Activated effector memory CD4-positive, alpha-beta T cell treated with anti-CD3 and anti-CD28 coated beads, Interleukin-2, amount 50 U/mL, for 16 hours (primary cell): Measurements from ENCODE around the gene RTF1.
A peak's percentile ranks its signal among the peaks of the same experiment; 100 is the strongest.
"Not testable (repeated sequence)": the region's sequence is repeated elsewhere in the genome, so short reads cannot be mapped to it uniquely, and the experiment has no call there.

Experiments used
- DNase-seq: peaks from one replicate; pipeline ENCODE4 v3.0.0-alpha.2; 2020

Gene RTF1

GRCh38 chr15:41438206-41438605, 21.3 kb downstream of the RTF1 start:
- peak; percentile 53 for DNase-seq

DNA sequence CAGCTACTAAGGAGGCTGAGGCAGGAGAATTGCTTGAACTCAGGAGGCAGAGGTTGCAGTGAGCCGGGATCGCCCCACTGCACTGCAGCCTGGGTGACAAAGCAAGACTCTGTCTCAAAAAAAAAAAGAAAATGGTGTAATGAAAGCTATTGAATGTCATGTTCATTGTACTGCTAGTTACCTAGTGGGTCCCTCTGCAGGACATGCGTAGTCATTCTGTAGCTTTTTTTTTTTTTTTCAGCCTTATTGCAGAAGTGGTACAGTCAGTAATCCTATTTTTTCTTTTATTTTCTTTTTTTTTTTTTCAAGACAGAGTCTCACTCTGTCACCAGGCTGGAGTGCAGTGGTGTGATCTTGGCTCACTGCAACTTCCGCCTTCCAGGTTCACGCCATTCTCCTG, 21.9 kb downstream of the RTF1 start:
- DNase-seq, result not testable (repeated sequence)

DNA sequence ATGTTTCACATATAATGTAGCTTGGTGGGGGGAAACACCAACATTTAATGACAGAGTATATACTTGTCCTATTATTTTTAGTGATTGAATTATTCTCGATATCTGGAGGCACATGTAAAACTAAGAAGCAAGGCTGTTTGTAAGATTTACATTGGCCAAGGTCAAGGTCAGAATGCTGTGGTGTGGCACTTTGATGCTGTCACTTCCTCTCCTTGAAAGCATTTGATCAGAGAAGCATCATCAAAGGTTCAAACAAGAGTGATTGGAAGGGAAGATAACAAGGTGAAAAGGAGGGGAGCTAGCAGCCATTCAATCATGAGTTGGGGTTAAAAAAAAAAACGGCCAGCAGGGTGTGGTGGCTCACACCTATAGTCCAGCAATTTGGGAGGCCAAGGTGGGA, 26.4 kb downstream of the RTF1 start:
- no peak for DNase-seq

GRCh38 chr15:41445399-41445798, 28.5 kb downstream of the RTF1 start:
- DNase-seq, result no peak

- DNase-seq, result no peak
Measured at GRCh38 chr15:41462084-41462795, 45.3 kb downstream of the RTF1 start.

GRCh38 chr15:41464889-41465580, 48.1 kb downstream of the RTF1 start:
- DNase-seq, result peak; percentile 44

GRCh38 chr15:41465822-41466421, 49.0 kb downstream of the RTF1 start:
- DNase-seq, result peak; percentile 5

- no peak for DNase-seq
Measured at GRCh38 chr15:41466711-41467110, 49.8 kb downstream of the RTF1 start.

DNA sequence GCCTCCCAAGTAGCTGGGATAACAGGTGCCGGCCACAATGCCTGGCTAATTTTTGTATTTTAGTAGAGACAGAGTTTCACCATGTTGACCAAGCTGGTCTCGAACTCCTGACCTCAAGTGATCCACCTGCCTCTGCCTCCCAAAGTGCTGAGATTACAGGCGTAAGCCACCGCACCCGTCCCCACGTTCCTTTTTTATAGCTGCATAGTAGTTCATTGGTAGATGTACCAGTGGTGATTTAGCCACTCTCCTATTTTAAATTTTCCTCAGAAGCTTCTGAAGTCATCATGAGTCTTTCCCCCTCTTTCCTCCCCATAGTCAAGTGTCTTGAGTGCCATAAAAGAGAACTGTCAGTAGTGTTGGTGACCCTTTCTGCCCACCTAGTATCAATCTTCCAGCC, 52.7 kb downstream of the RTF1 start:
- DNase-seq, result not testable (repeated sequence)

DNA sequence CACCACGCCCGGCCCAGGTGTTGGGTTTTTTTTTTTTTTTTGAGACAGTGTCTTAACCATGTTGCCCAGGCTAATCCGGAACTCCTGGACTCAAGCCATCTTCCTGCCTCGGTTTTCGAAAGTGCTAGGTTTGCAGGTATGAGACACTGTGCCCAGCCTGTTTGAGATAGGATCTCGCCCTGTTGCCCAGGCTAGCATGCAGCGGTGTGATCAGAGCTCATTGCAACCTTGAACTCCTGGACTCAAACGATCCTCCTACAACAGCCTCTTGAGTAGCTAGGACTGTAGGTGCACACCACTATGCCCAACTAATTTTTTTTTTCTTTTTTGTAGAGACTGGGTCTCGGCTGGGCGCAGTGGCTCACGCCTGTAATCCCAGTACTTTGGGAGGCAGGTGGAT, 56.5 kb downstream of the RTF1 start:
- no peak for DNase-seq

- DNase-seq, result no peak
Measured at GRCh38 chr15:41474436-41474835, 57.5 kb downstream of the RTF1 start.

DNA sequence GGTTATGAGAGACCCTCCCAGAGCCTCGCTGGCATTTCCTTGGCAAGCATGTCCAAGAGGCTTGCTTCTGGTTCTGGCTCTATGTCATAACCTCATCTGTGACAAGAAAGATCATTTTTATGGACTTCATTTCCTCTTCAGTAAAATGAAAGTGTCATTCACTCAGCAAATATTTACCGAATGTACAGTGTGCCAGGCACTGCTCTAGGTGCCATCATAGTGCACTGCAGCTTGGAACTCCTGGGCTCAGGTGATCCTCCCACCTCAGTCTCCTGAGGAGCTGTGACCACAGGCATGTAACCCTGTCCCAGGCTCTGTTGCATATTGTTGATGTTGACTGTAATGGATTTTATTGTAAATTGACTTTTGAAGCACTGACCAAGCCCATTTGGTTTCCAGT, 58.0 kb downstream of the RTF1 start:
- DNase-seq, result no peak

- no peak for DNase-seq
Measured at GRCh38 chr15:41476416-41477048, 59.6 kb downstream of the RTF1 start.

GRCh38 chr15:41480396-41481140, 63.7 kb downstream of the RTF1 start:
- no peak for DNase-seq

DNA sequence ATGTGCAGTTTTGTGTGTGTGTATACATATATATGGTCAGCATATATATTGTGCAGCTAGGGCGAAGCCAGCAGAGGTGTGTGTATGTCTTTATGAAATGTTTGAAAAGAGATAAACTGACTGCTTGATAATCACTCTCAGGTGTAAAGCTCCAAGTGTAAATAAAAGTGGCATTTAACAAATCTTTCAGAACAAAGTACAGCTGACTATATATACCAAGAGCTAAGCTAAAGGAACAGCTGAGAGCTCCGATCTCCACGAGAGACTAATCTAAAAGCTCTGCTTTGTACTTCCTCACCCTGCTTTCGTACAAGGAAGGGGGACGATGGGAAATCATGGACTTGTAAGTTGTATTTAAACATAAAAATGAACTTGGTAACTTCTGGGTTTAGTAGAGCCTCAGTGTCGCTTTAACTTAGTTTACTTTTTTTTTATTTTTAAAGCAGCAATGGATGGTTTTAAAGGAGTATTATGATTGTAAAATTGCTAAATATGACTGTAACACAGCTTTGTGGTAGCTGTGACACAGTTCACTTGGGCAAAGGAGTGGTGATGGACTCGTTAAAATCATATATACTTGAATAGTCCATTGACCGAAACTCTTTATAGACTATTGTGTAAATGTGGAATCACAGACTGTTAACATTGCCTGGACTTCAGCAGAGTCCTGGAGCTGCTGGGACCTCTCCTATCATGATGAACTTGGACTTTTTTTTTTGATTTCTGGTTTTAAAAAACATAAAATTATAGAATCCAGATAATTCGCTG, 65.4 kb downstream of the RTF1 start:
- no peak for DNase-seq

DNA sequence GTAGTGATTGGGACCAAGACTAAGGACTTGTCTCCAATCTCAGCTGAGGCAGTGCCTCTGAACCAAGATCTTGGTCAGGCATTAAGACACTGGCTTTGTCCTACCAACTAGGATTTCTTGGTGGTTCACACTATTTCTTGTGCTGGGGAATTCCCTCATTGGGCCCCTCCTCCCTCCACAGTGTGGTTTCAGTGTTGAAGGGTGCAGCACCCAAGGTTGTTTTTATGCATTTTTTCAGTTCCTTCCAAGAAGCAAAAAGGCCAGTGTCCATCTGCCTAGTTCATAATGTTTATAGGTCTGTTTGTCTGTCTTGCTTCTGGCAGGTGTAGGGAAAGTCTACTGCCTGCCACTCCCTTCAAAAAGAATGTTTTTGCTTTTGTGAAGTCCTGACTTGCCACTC, 66.2 kb downstream of the RTF1 start:
- peak; percentile 73 for DNase-seq

DNA sequence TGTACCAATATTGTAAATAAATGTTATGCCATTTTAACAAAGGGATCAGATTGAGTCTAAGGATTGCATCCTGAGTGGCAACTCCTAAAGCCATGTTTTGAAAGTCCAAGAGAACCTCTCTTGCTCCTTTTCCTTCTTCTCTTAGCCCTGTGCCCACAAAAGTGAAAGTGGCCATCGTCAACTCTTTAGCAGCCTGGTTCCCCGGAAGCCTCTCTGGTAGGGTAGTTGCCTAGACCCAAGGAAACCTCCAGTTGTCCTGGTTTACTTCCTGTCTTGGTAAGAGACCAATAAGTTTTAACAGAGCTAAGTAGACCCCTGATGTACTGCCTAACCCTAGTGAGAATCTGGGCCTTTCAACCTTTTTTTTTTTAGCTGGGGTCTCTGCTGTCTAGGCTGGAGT, 66.6 kb downstream of the RTF1 start:
- no peak for DNase-seq

DNA sequence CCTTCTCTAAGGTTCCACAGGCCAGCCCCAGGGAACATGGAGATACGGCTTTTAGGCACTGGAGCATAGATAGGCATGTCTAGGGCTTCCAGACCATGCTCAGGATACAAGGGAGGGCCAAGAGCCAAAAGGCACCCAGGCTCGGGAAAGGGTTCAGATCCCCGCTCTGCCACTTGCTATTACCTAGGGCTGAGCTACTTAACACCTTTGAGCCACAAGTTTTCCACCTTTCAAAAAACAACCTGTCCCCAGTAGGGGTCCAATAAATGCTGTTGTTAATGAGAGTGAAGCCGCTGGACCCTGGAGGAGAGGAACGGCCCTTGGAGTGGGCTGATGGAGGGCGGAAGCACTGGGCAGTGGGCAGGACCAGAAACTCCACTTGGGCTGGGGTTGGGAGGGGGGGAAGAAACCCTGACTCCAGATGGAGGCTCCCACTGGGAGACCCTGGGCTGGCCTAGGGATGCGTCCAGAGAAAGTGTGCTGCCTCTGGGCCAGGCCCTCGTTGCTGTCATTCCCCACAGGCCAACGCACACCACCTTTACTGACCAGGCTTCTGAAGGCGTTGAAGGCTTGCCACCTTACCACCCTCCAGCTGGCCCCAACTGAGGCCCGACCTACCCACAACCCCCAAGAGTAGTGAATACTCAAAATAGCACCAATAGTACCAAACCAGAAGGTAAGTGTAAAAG, 68.2 kb downstream of the RTF1 start:
- DNase-seq, result no peak

DNA sequence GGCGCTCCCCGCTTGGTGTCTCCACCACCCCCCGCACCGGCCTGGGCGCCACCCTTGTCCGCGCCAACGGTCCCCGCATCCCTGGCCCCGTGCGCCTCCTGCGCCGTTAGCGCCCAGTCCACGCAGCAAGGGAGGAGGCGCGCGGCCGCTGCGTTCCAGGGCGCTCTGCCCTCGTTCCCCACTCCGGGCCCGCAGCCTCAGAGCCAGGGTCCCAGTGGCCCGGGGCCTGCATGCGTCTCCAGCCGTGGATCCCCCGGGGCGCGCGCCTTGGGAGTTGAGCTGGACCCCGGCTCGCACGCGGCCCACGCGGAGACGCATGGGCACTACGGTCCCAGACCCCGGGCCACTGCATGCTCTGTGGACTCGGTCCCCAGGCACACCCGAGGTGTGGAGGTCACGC, 69.4 kb downstream of the RTF1 start:
- DNase-seq, result no peak

- DNase-seq, result no peak
Measured at GRCh38 chr15:41487381-41487780, 70.5 kb downstream of the RTF1 start.

DNA sequence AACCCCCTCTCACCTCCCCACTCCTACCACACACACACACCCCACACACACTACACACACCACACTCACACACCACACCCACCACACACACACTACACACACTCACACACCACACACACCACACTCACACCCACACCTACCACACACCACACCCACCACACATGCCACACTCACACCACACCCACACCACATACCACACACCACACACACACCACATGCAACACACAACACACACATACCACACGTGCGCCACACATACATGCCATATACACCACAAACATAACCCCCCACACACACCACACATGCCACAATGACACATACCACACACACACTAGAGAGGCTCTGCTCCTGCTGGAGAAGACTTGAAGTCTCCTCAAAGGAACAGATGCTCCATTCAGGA, 70.9 kb downstream of the RTF1 start:
- no peak for DNase-seq

DNA sequence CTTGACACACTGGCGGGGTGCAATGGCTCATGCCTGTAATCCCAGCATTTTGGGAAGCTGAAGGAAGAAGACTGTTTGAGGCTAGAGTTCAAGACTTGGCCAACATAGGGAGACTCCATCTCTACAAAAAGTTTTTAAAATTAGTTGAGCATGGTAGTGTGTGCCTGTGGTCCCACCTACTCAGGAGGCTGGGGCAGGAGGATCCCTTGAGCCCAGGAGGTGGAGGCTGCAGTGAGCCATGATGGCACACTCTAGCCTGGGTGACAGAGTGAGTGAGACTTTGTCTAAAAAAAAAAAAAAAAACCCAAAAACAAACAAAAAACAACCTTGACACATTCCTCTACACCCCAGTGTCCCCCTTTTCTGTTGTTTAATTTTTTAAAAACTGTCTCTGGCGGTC, 72.7 kb downstream of the RTF1 start:
- no peak for DNase-seq
